ENCODE results near the gene LAX1.

LAX1 gene

GRCh38 chr1:203818399-203818798 is 53.4 kb downstream of the LAX1 start:
- TF ChIP-seq POLR2AphosphoS5 (IDR thresholded peaks at IDR 0.05; ENCODE audit: low read depth, low read length) = no peak
- TF ChIP-seq SIN3A (IDR thresholded peaks at IDR 0.05; ENCODE audit: borderline replicate concordance, insufficient read depth, low read length) = no peak
- no peak for TF ChIP-seq REST (IDR thresholded peaks at IDR 0.05; ENCODE audit: insufficient read depth in 1 of 2, low read depth in 2 of 2, low read length in 2 of 2)
- no peak for TF ChIP-seq FOXP2 (optimal IDR thresholded peaks at IDR 0.05; ENCODE audit: borderline replicate concordance, extremely low read depth, extremely low read length, insufficient read depth)
- TF ChIP-seq TAF1 (IDR thresholded peaks at IDR 0.05; ENCODE audit: borderline replicate concordance, insufficient read depth, low read length) = no peak

GRCh38 chr1:203823306-203823705 is 58.3 kb downstream of the LAX1 start:
- TF ChIP-seq FOXP2 (optimal IDR thresholded peaks at IDR 0.05; ENCODE audit: borderline replicate concordance, extremely low read depth, extremely low read length, insufficient read depth) = no peak
- no peak for TF ChIP-seq SIN3A (IDR thresholded peaks at IDR 0.05; ENCODE audit: borderline replicate concordance, insufficient read depth, low read length)
- no peak for TF ChIP-seq TAF1 (IDR thresholded peaks at IDR 0.05; ENCODE audit: borderline replicate concordance, insufficient read depth, low read length)
- no peak for TF ChIP-seq POLR2AphosphoS5 (IDR thresholded peaks at IDR 0.05; ENCODE audit: low read depth, low read length)
- TF ChIP-seq REST (IDR thresholded peaks at IDR 0.05; ENCODE audit: insufficient read depth in 1 of 2, low read depth in 2 of 2, low read length in 2 of 2) = no peak
